Sigmoid colon (tissue), 4 donors: ENCODE data around the gene DENND6B.

Source experiments
- CTCF ChIP-seq, 4 experiments: fragments of 450-650 bp in 3 of 4; fragments of 200-600 bp in 1 of 4; IDR thresholded peaks; one replicate each; pipeline ENCODE4 v1.5.1; 2016 to 2019; ENCODE audit warnings: antibody characterized with exemption in 4 of 4, mild to moderate bottlenecking in 3 of 4, moderate library complexity in 2 of 4
- EP300 ChIP-seq, 4 donors: sonication (generic); formaldehyde crosslinking; IDR thresholded peaks; one replicate each; pipeline ENCODE4 v1.6.1; 2017; ENCODE audit warnings: antibody characterized with exemption in 4 of 4
- POLR2A ChIP-seq, 2 donors: fragments of 450-650 bp; IDR thresholded peaks; one replicate each; pipeline ENCODE4 v1.6.1; 2016; ENCODE audit warnings: antibody characterized with exemption in 2 of 2, mild to moderate bottlenecking in 2 of 2, moderate library complexity in 2 of 2
- POLR2AphosphoS5 ChIP-seq, 4 donors: sonication (generic); formaldehyde crosslinking; IDR thresholded peaks; one replicate each; pipeline ENCODE4 v1.6.1; 2017; ENCODE audit warnings: antibody characterized with exemption in 4 of 4

- TF ChIP-seq CTCF (IDR thresholded peaks at IDR 0.05) (no peak), POLR2A (IDR thresholded peaks at IDR 0.05) (no peak), EP300 (IDR thresholded peaks at IDR 0.05) (no peak), POLR2AphosphoS5 (IDR thresholded peaks at IDR 0.05) (no peak)
Observed at GRCh38 chr22:50307890-50308596, 18.8 kb downstream of the DENND6B start.
